Astrocyte (in vitro differentiated cells and primary cell): ENCODE data around the gene ULK3. TPM values are rescaled to one million over a fixed set of nuclear protein-coding genes. Genes with fewer than 3 reads are reported as not detected.

ENCODE experiments used
- DNase-seq: peaks from one replicate; pipeline ENCODE4 v3.0.0-alpha.2; 2010; ENCODE audit warnings: low read depth
- FAIRE-seq: peaks from 2 replicates; lab custom pipeline; 2011; peaks lifted over from hg19 to GRCh38; lab: Jason Lieb, UNC
- H2AFZ ChIP-seq: 2 replicates; pipeline ENCODE4 v1.6.0; 2012; ENCODE audit warnings: low read depth, low read length, inconsistent platforms
- H3K27ac ChIP-seq: 2 replicates; pipeline ENCODE4 v1.5.1; 2011; ENCODE audit warnings: low read depth, low read length, inconsistent platforms
- H3K27me3 ChIP-seq: 2 replicates; pipeline ENCODE4 v1.6.0; 2011; ENCODE audit warnings: low read length, inconsistent platforms; ENCODE audit not compliant: insufficient read depth
- H3K36me3 ChIP-seq: 2 replicates; pipeline ENCODE4 v1.5.1; 2011; ENCODE audit warnings: low read length, inconsistent platforms; ENCODE audit not compliant: insufficient read depth
- H3K4me1 ChIP-seq: 2 replicates; pipeline ENCODE4 v1.5.1; 2011; ENCODE audit warnings: low read length, inconsistent platforms; ENCODE audit not compliant: insufficient read depth
- H3K4me2 ChIP-seq: 2 replicates; pipeline ENCODE4 v1.6.0; 2012; ENCODE audit warnings: low read length, inconsistent platforms
- H3K4me3 ChIP-seq: 2 replicates; pipeline ENCODE4 v1.5.1; 2011; ENCODE audit warnings: low read depth, mild to moderate bottlenecking, low read length, inconsistent platforms; ENCODE audit not compliant: insufficient read depth
- H3K79me2 ChIP-seq: 2 replicates; pipeline ENCODE4 v1.6.0; 2012; ENCODE audit warnings: mild to moderate bottlenecking, low read length, inconsistent platforms; ENCODE audit not compliant: insufficient read depth
- H3K9ac ChIP-seq: 2 replicates; pipeline ENCODE4 v1.6.0; 2012; ENCODE audit warnings: mild to moderate bottlenecking, low read length, inconsistent platforms
- H3K9me3 ChIP-seq: 2 replicates; pipeline ENCODE4 v1.5.1; 2012; ENCODE audit warnings: low read depth, mild to moderate bottlenecking, low read length, inconsistent platforms; ENCODE audit not compliant: insufficient read depth
- H4K20me1 ChIP-seq: 2 replicates; pipeline ENCODE4 v1.6.0; 2012; ENCODE audit warnings: low read length, inconsistent platforms; ENCODE audit not compliant: insufficient read depth
- H3K27ac Mint-ChIP-seq: one replicate; pipeline ENCODE4 v1.8.0; 2021; ENCODE audit warnings: mild to moderate bottlenecking, mixed read lengths; ENCODE audit not compliant: unreplicated experiment
- H3K27me3 Mint-ChIP-seq: one replicate; pipeline ENCODE4 v1.8.0; 2021; ENCODE audit warnings: low read depth, mixed read lengths; ENCODE audit not compliant: unreplicated experiment
- H3K36me3 Mint-ChIP-seq: one replicate; pipeline ENCODE4 v1.8.0; 2021; ENCODE audit warnings: low read depth, mixed read lengths; ENCODE audit not compliant: unreplicated experiment
- H3K4me1 Mint-ChIP-seq: one replicate; pipeline ENCODE4 v1.8.0; 2021; ENCODE audit warnings: low read depth, mixed read lengths; ENCODE audit not compliant: unreplicated experiment
- H3K4me3 Mint-ChIP-seq: one replicate; pipeline ENCODE4 v1.8.0; 2021; ENCODE audit warnings: mild to moderate bottlenecking, moderate library complexity, mixed read lengths; ENCODE audit not compliant: unreplicated experiment
- H3K9me3 Mint-ChIP-seq: one replicate; pipeline ENCODE4 v1.8.0; 2021; ENCODE audit warnings: mild to moderate bottlenecking, mixed read lengths; ENCODE audit not compliant: unreplicated experiment
- CTCF ChIP-seq: IDR thresholded peaks from 2 replicates; pipeline ENCODE4 v1.5.1; 2011; ENCODE audit warnings: low read depth, mild to moderate bottlenecking, inconsistent platforms, low read length, moderate library complexity; ENCODE audit not compliant: insufficient read depth
- EZH2 ChIP-seq: IDR thresholded peaks from 2 replicates; pipeline ENCODE4 v1.6.1; 2012; ENCODE audit warnings: mild to moderate bottlenecking, low read length, inconsistent platforms; ENCODE audit not compliant: insufficient read depth
- total RNA-seq: library from RNA; stranded (reverse); gene quantifications from 2 replicates; pipeline ENCODE4 v1.2.1, GENCODE V29; 2021

The ULK3 gene
- total RNA-seq, 1 donor from 2014 or later = 15.6 TPM

GRCh38 chr15:74826364-74826819 lies 16.6 kb downstream of the ULK3 start, which contains the start of gene CPLX3:
Gene CPLX3 (plus strand): TSS chr15:74826627. CDS start chr15:74826704, 77 bp downstream.
- no peaks in the 10 kb centered on the region for H3K9me3 Mint-ChIP-seq
- no peak within 1 kb of the TSS for H2AFZ ChIP-seq
- H3K36me3 Mint-ChIP-seq = no peaks in the 10 kb centered on the region
- no peak for TF ChIP-seq CTCF
- no peak for TF ChIP-seq EZH2
- H3K79me2 ChIP-seq = no peaks in the 10 kb centered on the region
- peaks cover 74% of the 10 kb centered on the region for H3K27me3 Mint-ChIP-seq
- peaks cover 5% of the 10 kb centered on the region for H4K20me1 ChIP-seq
- no peak within 1 kb of the TSS for H3K4me3 ChIP-seq
- no peak within 1 kb of the TSS for H3K4me2 ChIP-seq
- no peaks in the 10 kb centered on the region for H3K4me1 ChIP-seq
- H3K36me3 ChIP-seq = no peaks in the 10 kb centered on the region
- H3K9ac ChIP-seq = no peak within 1 kb of the TSS
- no peak within 1 kb of the TSS for H3K27ac Mint-ChIP-seq
- no peaks in the 10 kb centered on the region for H3K4me1 Mint-ChIP-seq
- DNase-seq (no peak), FAIRE-seq (no peak)
- peaks cover 29% of the 10 kb centered on the region for H3K27me3 ChIP-seq
- no peak within 1 kb of the TSS for H3K27ac ChIP-seq
- H3K9me3 ChIP-seq = no peaks in the 10 kb centered on the region
- H3K4me3 Mint-ChIP-seq = no peak within 1 kb of the TSS

GRCh38 chr15:74825866-74826265 lies 17.1 kb downstream of the ULK3 start:
- no peak overlapping the region for H2AFZ ChIP-seq
- peaks cover 29% of the 10 kb centered on the region for H3K27me3 ChIP-seq
- FAIRE-seq (no peak), DNase-seq (no peak)
- Mint-ChIP-seq H3K36me3 (no peaks in the 10 kb centered on the region), H3K27ac (no peak overlapping the region), H3K27me3 (peaks cover 70% of the 10 kb centered on the region), H3K4me1 (no peaks in the 10 kb centered on the region), H3K4me3 (no peak overlapping the region), H3K9me3 (no peaks in the 10 kb centered on the region)
- TF ChIP-seq CTCF = no peak
- TF ChIP-seq EZH2 = no peak
- H3K9me3 ChIP-seq = no peaks in the 10 kb centered on the region
- H3K4me1 ChIP-seq = no peaks in the 10 kb centered on the region
- no peaks in the 10 kb centered on the region for H3K79me2 ChIP-seq
- no peak overlapping the region for H3K9ac ChIP-seq
- no peak overlapping the region for H3K4me3 ChIP-seq
- H4K20me1 ChIP-seq = peaks cover 5% of the 10 kb centered on the region
- H3K4me2 ChIP-seq = no peak overlapping the region
- no peak overlapping the region for H3K27ac ChIP-seq
- H3K36me3 ChIP-seq = no peaks in the 10 kb centered on the region

- peaks cover 5% of the 10 kb centered on the region for H4K20me1 ChIP-seq
- DNase-seq (no peak), FAIRE-seq (no peak)
- Mint-ChIP-seq H3K27me3 (peaks cover 65% of the 10 kb centered on the region), H3K4me1 (no peaks in the 10 kb centered on the region), H3K9me3 (no peaks in the 10 kb centered on the region), H3K27ac (no peak overlapping the region), H3K4me3 (no peak overlapping the region), H3K36me3 (no peaks in the 10 kb centered on the region)
- H3K9ac ChIP-seq = no peak overlapping the region
- no peak overlapping the region for H2AFZ ChIP-seq
- H3K79me2 ChIP-seq = no peaks in the 10 kb centered on the region
- H3K27me3 ChIP-seq = peaks cover 29% of the 10 kb centered on the region
- H3K4me2 ChIP-seq = no peak overlapping the region
- no peak overlapping the region for H3K4me3 ChIP-seq
- no peaks in the 10 kb centered on the region for H3K36me3 ChIP-seq
- no peaks in the 10 kb centered on the region for H3K4me1 ChIP-seq
- TF ChIP-seq EZH2 = no peak
- TF ChIP-seq CTCF = no peak
- H3K9me3 ChIP-seq = no peaks in the 10 kb centered on the region
- no peak overlapping the region for H3K27ac ChIP-seq
These were observed 18.0 kb downstream of the ULK3 start for GRCh38 chr15:74824976-74825375.
